ENCODE results near the gene COL13A1. TPM values are rescaled to one million over a fixed set of nuclear protein-coding genes. Genes with fewer than 3 reads are reported as not detected.

Gene COL13A1
- total RNA-seq, 1 donor from 2014 or later = 0.86 TPM

DNA sequence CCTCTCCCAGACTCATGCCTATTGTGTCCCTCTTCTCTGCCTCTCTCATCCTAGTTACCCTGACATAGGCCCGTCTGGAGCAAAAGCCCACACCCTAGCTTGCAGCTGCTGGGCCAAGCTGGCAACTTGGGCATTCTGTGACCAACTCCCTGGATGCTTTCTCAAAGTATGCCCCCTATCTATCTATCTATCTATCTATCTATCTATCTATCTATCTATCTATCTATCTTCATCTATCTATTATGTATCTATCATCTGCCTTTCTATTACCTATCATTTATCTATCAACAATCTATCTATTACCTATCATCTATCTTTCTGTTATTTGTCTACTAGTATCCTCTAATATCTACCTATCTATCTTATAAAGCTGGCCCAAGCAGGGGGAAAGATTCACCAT is 45.4 kb upstream of the COL13A1 start:
- no peak overlapping the region for H3K27ac Mint-ChIP-seq (ENCODE audit: unreplicated experiment)
- no peak overlapping the region for H3K27ac ChIP-seq (ENCODE audit: low read depth, low read length)

DNA sequence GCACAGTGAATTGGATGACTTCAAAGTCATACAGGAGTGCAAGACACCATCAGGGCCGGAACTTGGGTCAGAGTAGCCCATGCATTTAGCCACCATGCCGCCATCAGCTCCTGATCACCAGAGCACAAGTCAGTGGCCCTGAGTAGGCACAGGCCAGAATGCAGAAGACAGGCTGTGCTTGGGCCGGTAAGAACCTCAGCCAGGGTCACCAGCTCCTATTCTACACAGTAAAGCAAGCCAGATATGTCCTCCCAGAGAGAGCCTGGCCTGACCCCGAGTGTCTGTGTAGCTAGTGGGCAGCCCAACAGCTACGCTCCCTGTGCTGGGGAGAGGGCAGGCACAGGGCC is 44.5 kb upstream of the COL13A1 start:
- H3K9me3 ChIP-seq (ENCODE audit: insufficient read depth, low read depth, low read length) = no peaks in the 10 kb centered on the region
- H2AFZ ChIP-seq (ENCODE audit: low read depth, low read length) = peak overlapping the region; percentile 12
- H3K36me3 Mint-ChIP-seq (ENCODE audit: low read depth, unreplicated experiment) = no peaks in the 10 kb centered on the region
- H3K27me3 ChIP-seq (ENCODE audit: insufficient read depth, low read length) = no peaks in the 10 kb centered on the region
- no peaks in the 10 kb centered on the region for H3K79me2 ChIP-seq (ENCODE audit: insufficient read depth, low read length)
- no peak overlapping the region for H3K27ac Mint-ChIP-seq (ENCODE audit: unreplicated experiment)
- TF ChIP-seq, protein P1, sequence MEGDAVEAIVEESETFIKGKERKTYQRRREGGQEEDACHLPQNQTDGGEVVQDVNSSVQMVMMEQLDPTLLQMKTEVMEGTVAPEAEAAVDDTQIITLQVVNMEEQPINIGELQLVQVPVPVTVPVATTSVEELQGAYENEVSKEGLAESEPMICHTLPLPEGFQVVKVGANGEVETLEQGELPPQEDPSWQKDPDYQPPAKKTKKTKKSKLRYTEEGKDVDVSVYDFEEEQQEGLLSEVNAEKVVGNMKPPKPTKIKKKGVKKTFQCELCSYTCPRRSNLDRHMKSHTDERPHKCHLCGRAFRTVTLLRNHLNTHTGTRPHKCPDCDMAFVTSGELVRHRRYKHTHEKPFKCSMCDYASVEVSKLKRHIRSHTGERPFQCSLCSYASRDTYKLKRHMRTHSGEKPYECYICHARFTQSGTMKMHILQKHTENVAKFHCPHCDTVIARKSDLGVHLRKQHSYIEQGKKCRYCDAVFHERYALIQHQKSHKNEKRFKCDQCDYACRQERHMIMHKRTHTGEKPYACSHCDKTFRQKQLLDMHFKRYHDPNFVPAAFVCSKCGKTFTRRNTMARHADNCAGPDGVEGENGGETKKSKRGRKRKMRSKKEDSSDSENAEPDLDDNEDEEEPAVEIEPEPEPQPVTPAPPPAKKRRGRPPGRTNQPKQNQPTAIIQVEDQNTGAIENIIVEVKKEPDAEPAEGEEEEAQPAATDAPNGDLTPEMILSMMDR (IDR thresholded peaks at IDR 0.05; ENCODE audit: insufficient read depth, low read depth, low read length) = no peak
- no peak for TF ChIP-seq EZH2 (IDR thresholded peaks at IDR 0.05; ENCODE audit: insufficient read depth, low read length)
- H3K36me3 ChIP-seq (ENCODE audit: insufficient read depth, low read length) = no peaks in the 10 kb centered on the region
- peaks cover 16% of the 10 kb centered on the region for H3K27me3 Mint-ChIP-seq (ENCODE audit: low read depth, unreplicated experiment)
- H3K9ac ChIP-seq (ENCODE audit: low read length) = no peak overlapping the region
- no peak overlapping the region for H3K4me3 Mint-ChIP-seq (ENCODE audit: unreplicated experiment)
- no peaks in the 10 kb centered on the region for H3K9me3 Mint-ChIP-seq (ENCODE audit: unreplicated experiment)
- peaks cover 16% of the 10 kb centered on the region for H3K4me1 ChIP-seq (ENCODE audit: insufficient read depth, low read length)
- no peak overlapping the region for H3K4me3 ChIP-seq (ENCODE audit: insufficient read depth, low read depth, low read length)
- DNase-seq (ENCODE audit: low read depth) (no peak), FAIRE-seq (no peak)
- H3K4me1 Mint-ChIP-seq (ENCODE audit: low read depth, unreplicated experiment) = peaks cover 9% of the 10 kb centered on the region
- H3K27ac ChIP-seq (ENCODE audit: low read depth, low read length) = peak overlapping the region; percentile 1
- no peaks in the 10 kb centered on the region for H4K20me1 ChIP-seq (ENCODE audit: insufficient read depth, low read length)
- peak overlapping the region; percentile 53 for H3K4me2 ChIP-seq (ENCODE audit: low read length)

More for the DNA sequence above, 45.4 kb upstream of the COL13A1 start:
- Histone ChIP-seq H3K4me3 (ENCODE audit: insufficient read depth, low read depth, low read length) (no peak overlapping the region), H3K9me3 (ENCODE audit: insufficient read depth, low read depth, low read length) (no peaks in the 10 kb centered on the region), H3K4me1 (ENCODE audit: insufficient read depth, low read length) (peaks cover 16% of the 10 kb centered on the region), H3K4me2 (ENCODE audit: low read length) (no peak overlapping the region), H4K20me1 (ENCODE audit: insufficient read depth, low read length) (no peaks in the 10 kb centered on the region), H3K9ac (ENCODE audit: low read length) (no peak overlapping the region), H2AFZ (ENCODE audit: low read depth, low read length) (no peak overlapping the region), H3K27me3 (ENCODE audit: insufficient read depth, low read length) (no peaks in the 10 kb centered on the region), H3K36me3 (ENCODE audit: insufficient read depth, low read length) (no peaks in the 10 kb centered on the region), H3K79me2 (ENCODE audit: insufficient read depth, low read length) (no peaks in the 10 kb centered on the region)
- Mint-ChIP-seq H3K4me3 (ENCODE audit: unreplicated experiment) (no peak overlapping the region), H3K27me3 (ENCODE audit: low read depth, unreplicated experiment) (peaks cover 20% of the 10 kb centered on the region), H3K9me3 (ENCODE audit: unreplicated experiment) (no peaks in the 10 kb centered on the region), H3K4me1 (ENCODE audit: low read depth, unreplicated experiment) (peaks cover 9% of the 10 kb centered on the region), H3K36me3 (ENCODE audit: low read depth, unreplicated experiment) (no peaks in the 10 kb centered on the region)
- no peak for FAIRE-seq
- no peak for DNase-seq (ENCODE audit: low read depth)
- TF ChIP-seq, protein P1 (IDR thresholded peaks at IDR 0.05; ENCODE audit: insufficient read depth, low read depth, low read length) = no peak
- no peak for TF ChIP-seq EZH2 (IDR thresholded peaks at IDR 0.05; ENCODE audit: insufficient read depth, low read length)

DNA sequence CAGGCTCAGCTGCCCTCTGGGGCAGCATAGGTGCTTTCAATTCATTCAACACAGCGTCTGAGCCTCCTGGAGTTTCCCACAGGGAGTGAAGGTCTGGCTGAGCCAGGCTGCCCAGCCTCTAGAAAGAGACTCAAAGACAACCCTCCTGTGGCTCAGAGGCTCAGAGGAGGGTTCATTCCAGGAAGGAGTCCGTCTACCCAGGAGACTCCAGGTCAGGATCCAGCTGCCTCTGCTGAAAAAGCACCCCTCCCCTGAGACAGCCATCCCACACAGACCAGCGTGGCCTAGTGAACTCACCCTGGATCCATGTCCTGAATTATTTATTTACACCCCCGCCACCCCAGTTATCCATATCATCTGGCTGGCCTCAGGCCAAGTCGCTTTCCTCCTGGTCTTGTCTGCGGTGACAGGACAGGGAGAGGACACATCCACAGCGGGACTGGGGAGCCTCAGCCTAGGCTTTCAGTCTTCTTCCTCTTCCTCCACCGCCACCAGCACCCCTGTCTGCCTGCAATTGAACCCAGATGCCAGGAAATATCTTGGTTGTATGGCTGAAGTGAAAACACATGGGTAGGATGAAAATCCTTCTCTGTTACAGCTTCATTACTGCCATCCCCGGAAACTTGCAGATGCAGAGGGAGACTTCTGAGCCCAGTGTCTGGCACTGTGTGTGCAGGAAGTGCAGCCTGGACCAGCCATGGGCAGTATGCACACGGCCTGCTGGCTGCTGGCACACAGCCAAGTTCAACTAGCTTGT is 44.0 kb upstream of the COL13A1 start:
- Histone ChIP-seq H3K27ac (ENCODE audit: low read depth, low read length) (peak overlapping the region; percentile 1), H3K9ac (ENCODE audit: low read length) (no peak overlapping the region), H3K36me3 (ENCODE audit: insufficient read depth, low read length) (no peaks in the 10 kb centered on the region), H3K27me3 (ENCODE audit: insufficient read depth, low read length) (no peaks in the 10 kb centered on the region), H3K9me3 (ENCODE audit: insufficient read depth, low read depth, low read length) (no peaks in the 10 kb centered on the region), H2AFZ (ENCODE audit: low read depth, low read length) (peak overlapping the region; percentile 12), H3K79me2 (ENCODE audit: insufficient read depth, low read length) (no peaks in the 10 kb centered on the region), H3K4me1 (ENCODE audit: insufficient read depth, low read length) (peaks cover 16% of the 10 kb centered on the region), H3K4me2 (ENCODE audit: low read length) (peak overlapping the region; percentile 53), H3K4me3 (ENCODE audit: insufficient read depth, low read depth, low read length) (no peak overlapping the region), H4K20me1 (ENCODE audit: insufficient read depth, low read length) (no peaks in the 10 kb centered on the region)
- no peak overlapping the region for H3K4me3 Mint-ChIP-seq (ENCODE audit: unreplicated experiment)
- peak; percentile 50 for DNase-seq (ENCODE audit: low read depth)
- H3K27ac Mint-ChIP-seq (ENCODE audit: unreplicated experiment) = no peak overlapping the region
- H3K4me1 Mint-ChIP-seq (ENCODE audit: low read depth, unreplicated experiment) = peaks cover 9% of the 10 kb centered on the region
- H3K36me3 Mint-ChIP-seq (ENCODE audit: low read depth, unreplicated experiment) = no peaks in the 10 kb centered on the region
- FAIRE-seq = no peak
- H3K27me3 Mint-ChIP-seq (ENCODE audit: low read depth, unreplicated experiment) = peaks cover 12% of the 10 kb centered on the region
- no peak for TF ChIP-seq EZH2 (IDR thresholded peaks at IDR 0.05; ENCODE audit: insufficient read depth, low read length)
- TF ChIP-seq, protein P1 (IDR thresholded peaks at IDR 0.05; ENCODE audit: insufficient read depth, low read depth, low read length) = no peak
- H3K9me3 Mint-ChIP-seq (ENCODE audit: unreplicated experiment) = no peaks in the 10 kb centered on the region

Measured in astrocyte (in vitro differentiated cells and primary cell).